K562 (cell line): ENCODE data around the gene MYL5. TPM values are rescaled to one million over a fixed set of nuclear protein-coding genes. Genes with fewer than 3 reads are reported as not detected.

Experiments used
- ATF7 ChIP-seq: fragments of 450-650 bp; IDR thresholded peaks from 2 replicates; pipeline ENCODE4 v1.7.1; 2014; ENCODE audit warnings: mild to moderate bottlenecking, moderate library complexity
- CBX1 ChIP-seq: sonication (generic); IDR thresholded peaks from 2 replicates; pipeline ENCODE4 v1.6.1; 2016; ENCODE audit warnings: antibody characterized with exemption, low read depth, mild to moderate bottlenecking
- CEBPG ChIP-seq, 3 experiments: fragments of 200-800 bp in 1 of 3; sonication (Bioruptor generic) in 1 of 3; sonication (generic) in 1 of 3; formaldehyde crosslinking in 1 of 3; IDR thresholded peaks in 2 of 3; conservative IDR thresholded peaks in 1 of 3; 2 replicates each; pipeline versions ENCODE4 v1.6.1 to v1.8.0; 2016 to 2022; ENCODE audit warnings: missing compliant biosample characterization in 2 of 3, missing genetic modification characterization in 2 of 3, mild to moderate bottlenecking in 1 of 3, missing genetic modification reagents in 1 of 3
- DACH1 ChIP-seq: fragments of 450-650 bp; IDR thresholded peaks from 2 replicates; pipeline ENCODE4 v1.6.1; 2018; ENCODE audit not compliant: partially characterized antibody
- GTF2E2 ChIP-seq: fragments of 200-800 bp; sonication (Bioruptor generic); IDR thresholded peaks from 2 replicates; pipeline ENCODE4 v1.6.1; 2016; ENCODE audit warnings: missing genetic modification characterization, missing compliant biosample characterization
- IRF2 ChIP-seq: sonication (generic); formaldehyde crosslinking; IDR thresholded peaks from 2 replicates; pipeline ENCODE4 v1.8.1; 2022; ENCODE audit warnings: mild to moderate bottlenecking, missing genetic modification reagents
- MLX ChIP-seq, 2 experiments: fragments of 450-650 bp in 1 of 2; sonication (generic) in 1 of 2; formaldehyde crosslinking; conservative IDR thresholded peaks; 2 replicates each; pipeline versions ENCODE4 v1.4.0 to v1.8.1; 2020 to 2022; ENCODE audit warnings: mild to moderate bottlenecking in 1 of 2, missing genetic modification reagents in 1 of 2
- MYC ChIP-seq, 2 experiments: fragments of 250-450 bp in 1 of 2; sonication (Bioruptor Pico) in 1 of 2; IDR thresholded peaks; 2 replicates each; pipeline versions ENCODE4 v1.5.1 to v1.6.1; 2012 to 2021; ENCODE audit warnings: low read depth in 2 of 2, borderline replicate concordance in 1 of 2, improper control_type of control experiment in 1 of 2, low read length in 1 of 2, mild to moderate bottlenecking in 1 of 2, moderate library complexity in 1 of 2
- SAP30 ChIP-seq: fragments of 200-600 bp; sonication (generic); IDR thresholded peaks from 2 replicates; pipeline ENCODE4 v1.6.1; 2012; ENCODE audit warnings: borderline replicate concordance, low read depth, mild to moderate bottlenecking, moderate library complexity, low read length, control low read depth, inconsistent platforms; ENCODE audit not compliant: insufficient read depth, poor library complexity, severe bottlenecking
- U2AF2 ChIP-seq: fragments of 200-400 bp; formaldehyde crosslinking; optimal IDR thresholded peaks from 2 replicates; pipeline ENCODE3; 2017; ENCODE audit warnings: low read depth, mild to moderate bottlenecking, low read length
- ZBTB33 ChIP-seq: sonication (generic); formaldehyde crosslinking; IDR thresholded peaks from 2 replicates; pipeline ENCODE4 v1.8.1; 2023; ENCODE audit warnings: mild to moderate bottlenecking, missing genetic modification reagents
- polyA plus RNA-seq, 8 experiments: library from polyadenylated mRNA; depleted of rRNA in 4 of 8; stranded (reverse) in 5 of 8; unstranded in 3 of 8; fragments of >200 nt; fragmentation: Nextera tagmentation in 2 of 8; fragmentation: Illumina TruSeq in 1 of 8; extraction: Ambion mirVana in 2 of 8; extraction: Trizol in 1 of 8; gene quantifications; 2 replicates each; pipeline versions ENCODE4 v1.2.1 to v1.2.3, GENCODE V29; 2011 to 2014; ENCODE audit warnings: inconsistent platforms in 1 of 8, missing spikeins in 1 of 8
- total RNA-seq, 7 experiments: library from RNA; depleted of rRNA in 6 of 7; stranded (reverse); fragments of >200 nt in 6 of 7; fragmentation: Illumina TruSeq in 2 of 7; extraction: Trizol in 2 of 7; gene quantifications; 2 replicates each; pipeline versions ENCODE4 v1.2.1 to v1.2.3, GENCODE V29; 2011 to 2021; ENCODE audit warnings: low replicate concordance in 1 of 7

The MYL5 gene
- total and polyA plus RNA-seq, 9 of the 15 experiments (the other 6 are each of a cell fraction or from before 2014, with no cell fraction given), result 1.4 to 10.0 (median 4.1) TPM

GRCh38 chr4:675036-675882 is 917 bp downstream of the MYL5 start (continued):
- TF ChIP-seq ZBTB33 (CRISPR knock-in tag), result 0 out of 2 replicates have a peak, but pooled peaks have one; percentile 20
- 0 out of 4 replicates have a peak, but pooled peaks of 1 of the 2 experiments have one; percentile 38 for TF ChIP-seq MLX (CRISPR knock-in tag; conservative IDR thresholded peaks at IDR 0.05)
- no peak for TF ChIP-seq U2AF2
- no peak for TF ChIP-seq DACH1
- 0 out of 2 replicates have a peak, but pooled peaks have one; percentile 10 for TF ChIP-seq CBX1
- no peak for TF ChIP-seq MYC (IDR thresholded peaks at IDR 0.05; ENCODE audit: low read depth, low read length)
- 0 out of 2 replicates have a peak, but pooled peaks have one; percentile 2 for TF ChIP-seq MYC (CRISPR knock-in tag; IDR thresholded peaks at IDR 0.05; ENCODE audit: borderline replicate concordance, low read depth)
- 0 out of 2 replicates have a peak, but pooled peaks have one; percentile 12 for TF ChIP-seq GTF2E2 (tag)
- no peak for TF ChIP-seq ATF7
- TF ChIP-seq SAP30, result peak; percentile 5
- 0 out of 2 replicates have a peak, but pooled peaks have one; percentile 24 for TF ChIP-seq IRF2 (CRISPR knock-in tag)
- peak; percentile 62 for TF ChIP-seq CEBPG (CRISPR knock-in tag; IDR thresholded peaks at IDR 0.05)
- TF ChIP-seq CEBPG (tag; conservative IDR thresholded peaks at IDR 0.05 in 1 of 2, IDR thresholded peaks at IDR 0.05 in 1 of 2), result no peak
